ENCODE data around the gene CD2.
A peak's percentile ranks its signal among the peaks of the same experiment; 100 is the strongest.

The CD2 gene

DNA sequence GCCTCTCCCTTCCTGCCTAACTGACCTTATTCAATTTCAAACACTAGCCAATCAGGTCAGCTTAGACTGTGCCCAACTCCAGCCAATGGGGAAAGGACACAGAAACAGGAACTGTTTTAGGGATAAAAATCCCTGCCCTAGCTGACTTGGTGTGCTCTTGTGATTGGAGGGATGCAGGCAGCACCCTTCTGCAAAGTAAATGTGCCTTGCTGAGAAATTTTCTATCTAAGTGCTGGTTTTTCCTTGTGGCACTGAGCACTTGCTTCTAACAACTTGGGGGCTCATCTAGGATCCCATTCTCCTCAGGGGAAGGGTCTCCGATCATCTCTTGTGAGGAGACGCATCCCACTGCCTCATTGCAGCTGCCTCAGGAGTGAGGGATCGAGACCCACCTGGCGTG lies 10.7 kb upstream of the CD2 start:
- Histone ChIP-seq H3K36me3 (ENCODE audit: insufficient read depth, low read length) (peaks cover 14% of the 10 kb centered on the region; the same call in 1 of the 2 replicates), H3K27ac (ENCODE audit: low read length) (no peak overlapping the region), H3K9me3 (ENCODE audit: insufficient read depth, low read length, severe bottlenecking) (peaks cover 65% of the 10 kb centered on the region), H3K4me3 (ENCODE audit: low read depth in 1 of 2, low read length in 2 of 2) (no peak overlapping the region), H3K27me3 (ENCODE audit: insufficient read depth, low read length, poor library complexity) (no peaks in the 10 kb centered on the region), H3K9ac (ENCODE audit: low read depth, low read length) (no peak overlapping the region), H3K4me2 (ENCODE audit: insufficient read depth, low read length) (no peak overlapping the region), H3K79me2 (ENCODE audit: insufficient read depth, low read length) (no peaks in the 10 kb centered on the region), H3K4me1 (ENCODE audit: insufficient read depth, low read length) (peaks cover 17% of the 10 kb centered on the region), H4K20me1 (ENCODE audit: insufficient read depth, low read length) (no peaks in the 10 kb centered on the region), H2AFZ (ENCODE audit: low read depth, low read length) (no peak overlapping the region)
- TF ChIP-seq, protein P1, sequence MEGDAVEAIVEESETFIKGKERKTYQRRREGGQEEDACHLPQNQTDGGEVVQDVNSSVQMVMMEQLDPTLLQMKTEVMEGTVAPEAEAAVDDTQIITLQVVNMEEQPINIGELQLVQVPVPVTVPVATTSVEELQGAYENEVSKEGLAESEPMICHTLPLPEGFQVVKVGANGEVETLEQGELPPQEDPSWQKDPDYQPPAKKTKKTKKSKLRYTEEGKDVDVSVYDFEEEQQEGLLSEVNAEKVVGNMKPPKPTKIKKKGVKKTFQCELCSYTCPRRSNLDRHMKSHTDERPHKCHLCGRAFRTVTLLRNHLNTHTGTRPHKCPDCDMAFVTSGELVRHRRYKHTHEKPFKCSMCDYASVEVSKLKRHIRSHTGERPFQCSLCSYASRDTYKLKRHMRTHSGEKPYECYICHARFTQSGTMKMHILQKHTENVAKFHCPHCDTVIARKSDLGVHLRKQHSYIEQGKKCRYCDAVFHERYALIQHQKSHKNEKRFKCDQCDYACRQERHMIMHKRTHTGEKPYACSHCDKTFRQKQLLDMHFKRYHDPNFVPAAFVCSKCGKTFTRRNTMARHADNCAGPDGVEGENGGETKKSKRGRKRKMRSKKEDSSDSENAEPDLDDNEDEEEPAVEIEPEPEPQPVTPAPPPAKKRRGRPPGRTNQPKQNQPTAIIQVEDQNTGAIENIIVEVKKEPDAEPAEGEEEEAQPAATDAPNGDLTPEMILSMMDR (IDR thresholded peaks at IDR 0.05; ENCODE audit: borderline replicate concordance, extremely low read depth, low read length, poor library complexity, severe bottlenecking) = no peak
- TF ChIP-seq EZH2 (IDR thresholded peaks at IDR 0.05; ENCODE audit: borderline replicate concordance, low read depth, low read length, severe bottlenecking) = no peak
- ATAC-seq (ENCODE audit: insufficient read depth, low read depth) (no peak), DNase-seq (no peak)

DNA sequence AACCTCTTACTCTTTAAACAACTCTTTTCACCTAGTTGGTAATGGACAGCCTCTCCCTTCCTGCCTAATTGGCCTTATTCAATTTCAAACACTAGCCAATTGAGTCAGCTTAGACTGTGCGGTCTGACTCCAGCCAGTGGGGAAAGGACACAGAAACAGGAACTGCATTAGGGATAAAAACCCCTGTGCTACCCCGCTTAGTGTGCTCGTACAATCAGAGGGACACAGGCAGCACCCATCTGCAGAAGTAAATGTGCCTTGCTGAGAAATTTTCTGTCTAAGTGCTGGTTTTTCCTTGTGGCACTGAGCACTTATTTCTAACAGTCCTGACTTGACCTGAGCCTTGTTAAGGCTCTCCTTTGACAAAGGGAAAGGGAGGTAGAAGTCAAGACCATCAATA lies 6.0 kb upstream of the CD2 start:
- peaks cover 25% of the 10 kb centered on the region for H3K4me1 ChIP-seq (ENCODE audit: insufficient read depth, low read length)
- H3K27ac ChIP-seq (ENCODE audit: low read length) = no peak overlapping the region
- H3K27me3 ChIP-seq (ENCODE audit: insufficient read depth, low read length, poor library complexity) = no peaks in the 10 kb centered on the region
- H3K9ac ChIP-seq (ENCODE audit: low read depth, low read length) = no peak overlapping the region
- no peak overlapping the region for H3K4me3 ChIP-seq (ENCODE audit: low read depth in 1 of 2, low read length in 2 of 2)
- no peaks in the 10 kb centered on the region for H4K20me1 ChIP-seq (ENCODE audit: insufficient read depth, low read length)
- DNase-seq = no peak
- no peak overlapping the region for H3K4me2 ChIP-seq (ENCODE audit: insufficient read depth, low read length)
- no peak for TF ChIP-seq EZH2 (IDR thresholded peaks at IDR 0.05; ENCODE audit: borderline replicate concordance, low read depth, low read length, severe bottlenecking)
- TF ChIP-seq, protein P1 (IDR thresholded peaks at IDR 0.05; ENCODE audit: borderline replicate concordance, extremely low read depth, low read length, poor library complexity, severe bottlenecking) = no peak
- H3K36me3 ChIP-seq (ENCODE audit: insufficient read depth, low read length) = 0 out of 2 replicates have a peak, but pooled peaks cover 3% of the 10 kb centered on the region
- peaks cover 58% of the 10 kb centered on the region for H3K9me3 ChIP-seq (ENCODE audit: insufficient read depth, low read length, severe bottlenecking)
- no peak overlapping the region for H2AFZ ChIP-seq (ENCODE audit: low read depth, low read length)
- no peak for ATAC-seq (ENCODE audit: insufficient read depth, low read depth)
- no peaks in the 10 kb centered on the region for H3K79me2 ChIP-seq (ENCODE audit: insufficient read depth, low read length)

DNA sequence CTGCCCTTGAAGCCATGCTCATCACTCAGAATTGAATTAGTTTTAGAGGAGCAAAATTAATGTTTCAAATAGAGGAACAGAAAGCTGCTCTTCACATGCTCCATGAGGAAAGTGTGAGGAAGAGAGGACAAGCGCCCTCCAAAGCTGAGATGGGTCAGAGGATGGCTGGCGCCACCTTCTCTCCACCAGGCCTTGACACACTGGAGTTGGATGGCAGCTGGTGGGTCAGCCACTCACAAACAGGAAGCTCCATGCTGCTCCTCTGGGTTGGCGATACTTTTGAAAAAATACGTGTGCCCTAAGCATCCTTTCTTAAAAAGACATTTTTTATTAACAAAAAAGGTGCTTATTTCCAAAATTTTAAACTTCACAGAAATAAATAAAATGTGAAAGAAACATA lies 3.1 kb upstream of the CD2 start:
- peak overlapping the region; percentile 67 for H2AFZ ChIP-seq (ENCODE audit: low read depth, low read length)
- peak; percentile 67 for ATAC-seq (ENCODE audit: insufficient read depth, low read depth)

More for the DNA sequence above, 3.1 kb upstream of the CD2 start:
- Histone ChIP-seq H3K4me1 (ENCODE audit: insufficient read depth, low read length) (peaks cover 54% of the 10 kb centered on the region), H3K79me2 (ENCODE audit: insufficient read depth, low read length) (no peaks in the 10 kb centered on the region), H4K20me1 (ENCODE audit: insufficient read depth, low read length) (no peaks in the 10 kb centered on the region), H3K9ac (ENCODE audit: low read depth, low read length) (peak overlapping the region; percentile 18; the same call in 1 of the 2 replicates), H3K4me3 (ENCODE audit: low read depth in 1 of 2, low read length in 2 of 2) (no peak overlapping the region), H3K27ac (ENCODE audit: low read length) (peak overlapping the region; percentile 71), H3K9me3 (ENCODE audit: insufficient read depth, low read length, severe bottlenecking) (peaks cover 35% of the 10 kb centered on the region), H3K27me3 (ENCODE audit: insufficient read depth, low read length, poor library complexity) (no peaks in the 10 kb centered on the region), H3K4me2 (ENCODE audit: insufficient read depth, low read length) (no peak overlapping the region), H3K36me3 (ENCODE audit: insufficient read depth, low read length) (0 out of 2 replicates have a peak, but pooled peaks cover 3% of the 10 kb centered on the region)
- TF ChIP-seq, protein P1 (IDR thresholded peaks at IDR 0.05; ENCODE audit: borderline replicate concordance, extremely low read depth, low read length, poor library complexity, severe bottlenecking) = no peak
- DNase-seq = peak; percentile 49
